ENCODE results near the gene ACTMAP.

ACTMAP gene

GRCh38 chr19:40692212-40692551 lies 58.1 kb downstream of the ACTMAP start:
- no peak for DNase-seq

- no peak for DNase-seq
These were observed 58.7 kb downstream of the ACTMAP start for GRCh38 chr19:40691421-40692211.
